Panc1 (cell line): ENCODE measurements around the gene ME2.

Experiments used
- SIN3A ChIP-seq: IDR thresholded peaks from 2 replicates; pipeline ENCODE4 v1.6.1; 2012; ENCODE audit warnings: low read depth, mild to moderate bottlenecking, low read length, moderate library complexity, borderline replicate concordance; ENCODE audit not compliant: insufficient read depth
- TF ChIP-seq, protein P1 (sequence below): fragments of 450-650 bp; IDR thresholded peaks from 2 replicates; pipeline ENCODE4 v1.5.1; 2017; ENCODE audit warnings: mild to moderate bottlenecking
- TF ChIP-seq, protein P2 (sequence below), 2 experiments: IDR thresholded peaks; 2 replicates each; pipeline ENCODE4 v1.6.1; 2011 to 2012; ENCODE audit warnings: low read depth in 2 of 2, control low read depth in 1 of 2, low read length in 1 of 2, mild to moderate bottlenecking in 1 of 2, moderate library complexity in 1 of 2; ENCODE audit not compliant: insufficient read depth in 1 of 2

DNA sequence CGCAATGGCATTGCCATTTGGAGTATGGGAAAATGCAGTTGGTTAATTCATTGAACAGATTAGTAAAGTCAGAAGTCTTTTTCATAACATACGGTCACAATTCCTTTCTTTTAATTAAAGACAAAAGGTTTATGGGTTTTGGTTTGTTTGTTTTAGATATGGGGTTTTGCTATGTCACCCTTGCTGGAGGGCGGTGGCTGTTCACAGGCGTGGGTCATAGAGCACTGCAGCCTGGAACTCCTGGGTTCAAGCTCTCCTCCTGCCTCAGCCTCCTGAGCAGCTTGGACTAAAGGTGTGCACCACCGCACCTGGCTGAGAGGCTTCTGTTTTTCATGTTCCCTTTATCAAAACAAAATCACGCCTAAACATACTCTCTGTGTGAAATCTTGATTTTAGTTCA, 70.3 kb downstream of the ME2 start:
- TF ChIP-seq, protein P1, sequence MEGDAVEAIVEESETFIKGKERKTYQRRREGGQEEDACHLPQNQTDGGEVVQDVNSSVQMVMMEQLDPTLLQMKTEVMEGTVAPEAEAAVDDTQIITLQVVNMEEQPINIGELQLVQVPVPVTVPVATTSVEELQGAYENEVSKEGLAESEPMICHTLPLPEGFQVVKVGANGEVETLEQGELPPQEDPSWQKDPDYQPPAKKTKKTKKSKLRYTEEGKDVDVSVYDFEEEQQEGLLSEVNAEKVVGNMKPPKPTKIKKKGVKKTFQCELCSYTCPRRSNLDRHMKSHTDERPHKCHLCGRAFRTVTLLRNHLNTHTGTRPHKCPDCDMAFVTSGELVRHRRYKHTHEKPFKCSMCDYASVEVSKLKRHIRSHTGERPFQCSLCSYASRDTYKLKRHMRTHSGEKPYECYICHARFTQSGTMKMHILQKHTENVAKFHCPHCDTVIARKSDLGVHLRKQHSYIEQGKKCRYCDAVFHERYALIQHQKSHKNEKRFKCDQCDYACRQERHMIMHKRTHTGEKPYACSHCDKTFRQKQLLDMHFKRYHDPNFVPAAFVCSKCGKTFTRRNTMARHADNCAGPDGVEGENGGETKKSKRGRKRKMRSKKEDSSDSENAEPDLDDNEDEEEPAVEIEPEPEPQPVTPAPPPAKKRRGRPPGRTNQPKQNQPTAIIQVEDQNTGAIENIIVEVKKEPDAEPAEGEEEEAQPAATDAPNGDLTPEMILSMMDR, result no peak
- TF ChIP-seq, protein P2, sequence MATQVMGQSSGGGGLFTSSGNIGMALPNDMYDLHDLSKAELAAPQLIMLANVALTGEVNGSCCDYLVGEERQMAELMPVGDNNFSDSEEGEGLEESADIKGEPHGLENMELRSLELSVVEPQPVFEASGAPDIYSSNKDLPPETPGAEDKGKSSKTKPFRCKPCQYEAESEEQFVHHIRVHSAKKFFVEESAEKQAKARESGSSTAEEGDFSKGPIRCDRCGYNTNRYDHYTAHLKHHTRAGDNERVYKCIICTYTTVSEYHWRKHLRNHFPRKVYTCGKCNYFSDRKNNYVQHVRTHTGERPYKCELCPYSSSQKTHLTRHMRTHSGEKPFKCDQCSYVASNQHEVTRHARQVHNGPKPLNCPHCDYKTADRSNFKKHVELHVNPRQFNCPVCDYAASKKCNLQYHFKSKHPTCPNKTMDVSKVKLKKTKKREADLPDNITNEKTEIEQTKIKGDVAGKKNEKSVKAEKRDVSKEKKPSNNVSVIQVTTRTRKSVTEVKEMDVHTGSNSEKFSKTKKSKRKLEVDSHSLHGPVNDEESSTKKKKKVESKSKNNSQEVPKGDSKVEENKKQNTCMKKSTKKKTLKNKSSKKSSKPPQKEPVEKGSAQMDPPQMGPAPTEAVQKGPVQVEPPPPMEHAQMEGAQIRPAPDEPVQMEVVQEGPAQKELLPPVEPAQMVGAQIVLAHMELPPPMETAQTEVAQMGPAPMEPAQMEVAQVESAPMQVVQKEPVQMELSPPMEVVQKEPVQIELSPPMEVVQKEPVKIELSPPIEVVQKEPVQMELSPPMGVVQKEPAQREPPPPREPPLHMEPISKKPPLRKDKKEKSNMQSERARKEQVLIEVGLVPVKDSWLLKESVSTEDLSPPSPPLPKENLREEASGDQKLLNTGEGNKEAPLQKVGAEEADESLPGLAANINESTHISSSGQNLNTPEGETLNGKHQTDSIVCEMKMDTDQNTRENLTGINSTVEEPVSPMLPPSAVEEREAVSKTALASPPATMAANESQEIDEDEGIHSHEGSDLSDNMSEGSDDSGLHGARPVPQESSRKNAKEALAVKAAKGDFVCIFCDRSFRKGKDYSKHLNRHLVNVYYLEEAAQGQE (IDR thresholded peaks at IDR 0.05; ENCODE audit: insufficient read depth in 1 of 2, low read depth in 2 of 2, low read length in 1 of 2), result no peak
- no peak for TF ChIP-seq SIN3A
